Liver (tissue), 9 donors: ENCODE measurements around the gene SMG7. TPM values are rescaled to one million over a fixed set of nuclear protein-coding genes. Genes with fewer than 3 reads are reported as not detected.

Source experiments
- DNase-seq: peaks from one replicate; pipeline ENCODE4 v3.0.0-alpha.2; 2017; ENCODE audit warnings: low spot score
- H3K27ac ChIP-seq, 2 donors: one replicate each; pipeline ENCODE4 v1.7.0; 2013; ENCODE audit warnings: inconsistent platforms in 2 of 2, low read length in 2 of 2, control low read depth in 1 of 2, low read depth in 1 of 2, mild to moderate bottlenecking in 1 of 2
- H3K27me3 ChIP-seq, 4 donors: one replicate each; pipeline versions ENCODE4 v1.6.1 to v1.7.0; 2013; ENCODE audit warnings: low read length in 3 of 4, inconsistent platforms in 1 of 4, mild to moderate bottlenecking in 1 of 4, moderate library complexity in 1 of 4; ENCODE audit not compliant: control insufficient read depth in 4 of 4, insufficient read depth in 4 of 4
- H3K36me3 ChIP-seq, 4 donors: one replicate each; pipeline versions ENCODE4 v1.6.1 to v1.7.0; 2013; ENCODE audit warnings: low read length in 3 of 4, mild to moderate bottlenecking in 3 of 4, low read depth in 1 of 4, moderate library complexity in 1 of 4; ENCODE audit not compliant: control insufficient read depth in 4 of 4, insufficient read depth in 3 of 4
- H3K4me1 ChIP-seq, 4 donors: one replicate each; pipeline versions ENCODE4 v1.6.1 to v1.7.0; 2013; ENCODE audit warnings: low read length in 3 of 4, mild to moderate bottlenecking in 3 of 4, moderate library complexity in 1 of 4; ENCODE audit not compliant: control insufficient read depth in 4 of 4, insufficient read depth in 4 of 4
- H3K4me3 ChIP-seq, 3 donors: one replicate each; pipeline versions ENCODE4 v1.6.1 to v1.7.0; 2013; ENCODE audit warnings: low read length in 3 of 3, control low read depth in 1 of 3, low read depth in 1 of 3, mild to moderate bottlenecking in 1 of 3
- H3K9ac ChIP-seq, 2 donors: one replicate each; pipeline ENCODE4 v1.7.0; 2013; ENCODE audit warnings: low read length in 2 of 2, mild to moderate bottlenecking in 2 of 2, moderate library complexity in 2 of 2, control low read depth in 1 of 2, low read depth in 1 of 2
- H3K9me3 ChIP-seq, 4 donors: one replicate each; pipeline versions ENCODE4 v1.6.1 to v1.7.0; 2013; ENCODE audit warnings: low read length in 3 of 4; ENCODE audit not compliant: control insufficient read depth in 4 of 4
- ATF3 ChIP-seq: IDR thresholded peaks from 2 replicates; pipeline ENCODE4 v1.6.1; 2016; ENCODE audit warnings: antibody characterized with exemption
- EGR1 ChIP-seq, 2 donors: IDR thresholded peaks; 2 replicates each; pipeline ENCODE4 v1.6.1; 2016 to 2018; ENCODE audit warnings: antibody characterized with exemption in 2 of 2, low read depth in 2 of 2
- FOXA2 ChIP-seq: IDR thresholded peaks from 2 replicates; pipeline ENCODE4 v1.6.1; 2016; ENCODE audit warnings: antibody characterized with exemption
- HNF4A ChIP-seq, 2 donors: conservative IDR thresholded peaks; 2 replicates each; pipeline ENCODE4 v1.6.1; 2016; ENCODE audit warnings: antibody characterized with exemption in 2 of 2, mild to moderate bottlenecking in 2 of 2
- HNF4G ChIP-seq: IDR thresholded peaks from 2 replicates; pipeline ENCODE4 v1.6.1; 2016; ENCODE audit warnings: antibody characterized with exemption
- JUND ChIP-seq, 2 donors: IDR thresholded peaks; 2 replicates each; pipeline ENCODE4 v1.6.1; 2016; ENCODE audit warnings: antibody characterized with exemption in 2 of 2
- MAX ChIP-seq: IDR thresholded peaks from 2 replicates; pipeline ENCODE4 v1.6.1; 2016; ENCODE audit warnings: antibody characterized with exemption
- RXRA ChIP-seq, 2 donors: IDR thresholded peaks; 2 replicates each; pipeline ENCODE4 v1.6.1; 2017 to 2018; ENCODE audit warnings: antibody characterized with exemption in 2 of 2, mild to moderate bottlenecking in 1 of 2
- TAF1 ChIP-seq: conservative IDR thresholded peaks from 2 replicates; pipeline ENCODE4 v1.6.1; 2016; ENCODE audit warnings: antibody characterized with exemption, mild to moderate bottlenecking
- YY1 ChIP-seq: IDR thresholded peaks from 2 replicates; pipeline ENCODE4 v1.6.1; 2016; ENCODE audit warnings: antibody characterized with exemption, mild to moderate bottlenecking
- WGBS: extraction: QIAGEN DNeasy Blood & Tissue Kit; methylation state at CpG from one replicate; pipeline ENCODE4 v1.1.7; 2013; 5-methylcytosine and 5-hydroxymethylcytosine counted together
- polyA plus RNA-seq, 2 donors: library from polyadenylated mRNA; stranded (reverse) in 1 of 2; unstranded in 1 of 2; fragments of 200-250 nt in 1 of 2; fragments of >200 nt in 1 of 2; fragmentation: Nextera tagmentation in 1 of 2; extraction: Ambion mirVana in 1 of 2; gene quantifications; one replicate each; pipeline versions ENCODE4 v1.2.1 to v1.2.3, GENCODE V29; 2013 to 2015
- total RNA-seq, 2 donors: library from RNA; depleted of rRNA; stranded (reverse); fragments of >200 nt; gene quantifications; one replicate each; pipeline ENCODE4 v1.2.3, GENCODE V29; 2014
- TF ChIP-seq, protein P1 (sequence below): IDR thresholded peaks from 2 replicates; pipeline ENCODE4 v1.6.1; 2016; ENCODE audit warnings: antibody characterized with exemption
- TF ChIP-seq, protein P2 (sequence below): fragments of 150-350 bp; IDR thresholded peaks from 2 replicates; pipeline ENCODE4 v1.5.1; 2017; ENCODE audit warnings: improper control_type of control experiment, low read depth, low read length; ENCODE audit not compliant: missing input control
- donor health status: healthy.
- donor health status: healthy.
- donor health status: healthy.
- donor health status: healthy.
- donor health status: healthy.

SMG7 gene
- total and polyA plus RNA-seq, 4 donors, result 9.5 to 28.7 (median 13.6) TPM

- WGBS, result 66% methylated on average over 1 of the region's 1 CpG
- Histone ChIP-seq H3K9me3 (no peaks in the 10 kb centered on the region), H3K27me3 (no peaks in the 10 kb centered on the region), H3K36me3 (no peaks in the 10 kb centered on the region), H3K9ac (no peak overlapping the region), H3K4me3 (no peak overlapping the region), H3K4me1 (peaks cover 4 to 9% (median 5%) of the 10 kb centered on the region in 4 donors), H3K27ac (no peak overlapping the region)
- TF ChIP-seq, protein P1, sequence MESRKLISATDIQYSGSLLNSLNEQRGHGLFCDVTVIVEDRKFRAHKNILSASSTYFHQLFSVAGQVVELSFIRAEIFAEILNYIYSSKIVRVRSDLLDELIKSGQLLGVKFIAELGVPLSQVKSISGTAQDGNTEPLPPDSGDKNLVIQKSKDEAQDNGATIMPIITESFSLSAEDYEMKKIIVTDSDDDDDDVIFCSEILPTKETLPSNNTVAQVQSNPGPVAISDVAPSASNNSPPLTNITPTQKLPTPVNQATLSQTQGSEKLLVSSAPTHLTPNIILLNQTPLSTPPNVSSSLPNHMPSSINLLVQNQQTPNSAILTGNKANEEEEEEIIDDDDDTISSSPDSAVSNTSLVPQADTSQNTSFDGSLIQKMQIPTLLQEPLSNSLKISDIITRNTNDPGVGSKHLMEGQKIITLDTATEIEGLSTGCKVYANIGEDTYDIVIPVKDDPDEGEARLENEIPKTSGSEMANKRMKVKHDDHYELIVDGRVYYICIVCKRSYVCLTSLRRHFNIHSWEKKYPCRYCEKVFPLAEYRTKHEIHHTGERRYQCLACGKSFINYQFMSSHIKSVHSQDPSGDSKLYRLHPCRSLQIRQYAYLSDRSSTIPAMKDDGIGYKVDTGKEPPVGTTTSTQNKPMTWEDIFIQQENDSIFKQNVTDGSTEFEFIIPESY, result no peak
- TF ChIP-seq FOXA2 (no peak), HNF4G (no peak), JUND (IDR thresholded peaks at IDR 0.05) (no peak), HNF4A (conservative IDR thresholded peaks at IDR 0.05) (no peak), EGR1 (IDR thresholded peaks at IDR 0.05; ENCODE audit: low read depth in 2 of 2) (no peak), ATF3 (no peak), TAF1 (no peak), MAX (no peak), YY1 (no peak)
- TF ChIP-seq, protein P2, sequence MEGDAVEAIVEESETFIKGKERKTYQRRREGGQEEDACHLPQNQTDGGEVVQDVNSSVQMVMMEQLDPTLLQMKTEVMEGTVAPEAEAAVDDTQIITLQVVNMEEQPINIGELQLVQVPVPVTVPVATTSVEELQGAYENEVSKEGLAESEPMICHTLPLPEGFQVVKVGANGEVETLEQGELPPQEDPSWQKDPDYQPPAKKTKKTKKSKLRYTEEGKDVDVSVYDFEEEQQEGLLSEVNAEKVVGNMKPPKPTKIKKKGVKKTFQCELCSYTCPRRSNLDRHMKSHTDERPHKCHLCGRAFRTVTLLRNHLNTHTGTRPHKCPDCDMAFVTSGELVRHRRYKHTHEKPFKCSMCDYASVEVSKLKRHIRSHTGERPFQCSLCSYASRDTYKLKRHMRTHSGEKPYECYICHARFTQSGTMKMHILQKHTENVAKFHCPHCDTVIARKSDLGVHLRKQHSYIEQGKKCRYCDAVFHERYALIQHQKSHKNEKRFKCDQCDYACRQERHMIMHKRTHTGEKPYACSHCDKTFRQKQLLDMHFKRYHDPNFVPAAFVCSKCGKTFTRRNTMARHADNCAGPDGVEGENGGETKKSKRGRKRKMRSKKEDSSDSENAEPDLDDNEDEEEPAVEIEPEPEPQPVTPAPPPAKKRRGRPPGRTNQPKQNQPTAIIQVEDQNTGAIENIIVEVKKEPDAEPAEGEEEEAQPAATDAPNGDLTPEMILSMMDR, result no peak
- DNase-seq, result no peak
These were observed 8.7 kb downstream of the SMG7 start for GRCh38 chr1:183480971-183481441.

DNA sequence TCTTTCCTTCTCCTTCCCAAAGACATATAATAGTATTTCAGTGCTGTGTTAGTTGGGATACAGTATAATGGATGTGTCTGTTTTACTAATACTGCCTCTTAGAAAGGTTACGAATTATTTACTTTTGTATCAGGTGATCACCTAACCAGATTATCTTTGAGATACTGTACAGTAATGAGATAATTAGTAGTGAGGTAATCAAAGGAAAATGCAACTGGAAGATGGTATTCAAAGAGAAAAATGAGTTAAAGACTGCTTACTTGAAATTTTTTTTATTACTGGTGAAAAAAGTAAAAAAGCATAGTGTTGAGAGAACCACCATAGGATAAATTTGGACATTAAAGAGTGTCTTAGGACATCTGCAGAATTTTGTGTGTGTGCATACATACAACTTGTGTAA, 10.9 kb downstream of the SMG7 start:
- H3K27ac ChIP-seq, result no peak overlapping the region
- no peaks in the 10 kb centered on the region for H3K27me3 ChIP-seq
- WGBS, result 86% methylated on average over 1 of the region's 1 CpG
- no peak for DNase-seq
- peaks cover 2 to 5% (median 2%) of the 10 kb centered on the region in 4 donors for H3K4me1 ChIP-seq
- H3K9me3 ChIP-seq, result no peaks in the 10 kb centered on the region
- no peak for TF ChIP-seq MAX
- TF ChIP-seq, protein P1, result no peak
- no peak for TF ChIP-seq RXRA (IDR thresholded peaks at IDR 0.05)
- H3K36me3 ChIP-seq, result peaks cover 0 to 1% (median 0%) of the 10 kb centered on the region in 4 donors
- H3K4me3 ChIP-seq, result no peak overlapping the region
- no peak overlapping the region for H3K9ac ChIP-seq
